GM18873 (cell line): ENCODE measurements around the gene ROM1.
A peak's percentile ranks its signal among the peaks of the same experiment; 100 is the strongest.
"Not testable (repeated sequence)": the region's sequence is repeated elsewhere in the genome, so short reads cannot be mapped to it uniquely, and the experiment has no call there.

ENCODE experiments used
- ATAC-seq: cut with Tn5 transposase; IDR thresholded peaks from one replicate; pipeline ENCODE4 v1.9.1; 2021; ENCODE audit warnings: mild to moderate bottlenecking, moderate library complexity, moderate number of reproducible peaks; ENCODE audit not compliant: unreplicated experiment, low FRiP score

The ROM1 gene, protein sequence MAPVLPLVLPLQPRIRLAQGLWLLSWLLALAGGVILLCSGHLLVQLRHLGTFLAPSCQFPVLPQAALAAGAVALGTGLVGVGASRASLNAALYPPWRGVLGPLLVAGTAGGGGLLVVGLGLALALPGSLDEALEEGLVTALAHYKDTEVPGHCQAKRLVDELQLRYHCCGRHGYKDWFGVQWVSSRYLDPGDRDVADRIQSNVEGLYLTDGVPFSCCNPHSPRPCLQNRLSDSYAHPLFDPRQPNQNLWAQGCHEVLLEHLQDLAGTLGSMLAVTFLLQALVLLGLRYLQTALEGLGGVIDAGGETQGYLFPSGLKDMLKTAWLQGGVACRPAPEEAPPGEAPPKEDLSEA

DNA sequence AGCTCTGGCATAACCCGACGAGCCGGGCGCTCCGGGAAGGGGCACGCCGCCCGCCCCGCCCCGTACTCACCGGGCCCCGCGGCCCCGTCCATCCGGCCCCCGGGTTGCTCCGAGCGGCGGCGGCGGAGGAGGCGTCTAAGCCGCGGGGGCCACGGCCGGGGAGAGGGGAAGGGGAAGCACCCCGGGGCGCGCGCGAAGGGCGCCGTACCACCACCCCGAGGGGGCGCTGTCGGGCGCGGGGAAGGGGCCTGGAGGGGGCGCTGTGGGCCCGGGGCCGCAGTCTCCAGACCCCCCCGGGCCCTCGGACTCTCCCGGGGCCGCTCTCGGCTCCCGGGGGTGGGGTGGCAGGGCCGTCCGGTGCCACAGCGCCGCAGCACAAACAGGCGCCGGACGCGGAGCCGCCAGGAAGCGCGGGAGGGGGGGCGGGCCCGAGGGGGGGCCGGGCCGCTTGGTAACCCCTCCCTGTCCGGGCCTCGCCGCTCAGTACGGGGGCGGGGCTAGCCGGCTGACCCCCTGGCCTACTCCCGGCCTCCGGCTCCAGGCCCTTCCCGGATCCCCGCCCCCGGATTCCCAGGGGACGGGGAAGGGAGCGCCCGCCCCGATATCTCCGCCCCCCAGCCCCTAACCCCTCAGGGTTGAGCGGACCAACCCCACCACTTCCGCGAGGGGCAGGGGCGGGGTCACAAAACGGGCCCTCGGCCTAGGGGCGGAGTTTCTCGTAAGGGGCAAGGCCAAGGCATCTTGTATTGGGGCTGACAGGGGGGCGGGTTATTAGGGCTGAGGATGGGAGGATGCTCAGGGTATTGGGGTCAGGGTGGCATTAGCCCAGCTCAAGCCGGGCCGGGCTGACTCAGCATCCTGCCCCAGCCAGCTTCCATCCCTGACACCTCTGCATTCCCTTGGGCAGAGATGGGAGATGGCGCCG is at the start of gene ROM1, which contains the start of gene EML3:
ROM1 (plus strand) TSS at position 892 of the 925 bp plus-strand sequence; CDS start at position 917, 25 bp downstream.
EML3 (minus strand) TSS at position 410 of the 925 bp plus-strand sequence; CDS start at position 92, 318 bp downstream.
- peak; percentile 41 for ATAC-seq

DNA sequence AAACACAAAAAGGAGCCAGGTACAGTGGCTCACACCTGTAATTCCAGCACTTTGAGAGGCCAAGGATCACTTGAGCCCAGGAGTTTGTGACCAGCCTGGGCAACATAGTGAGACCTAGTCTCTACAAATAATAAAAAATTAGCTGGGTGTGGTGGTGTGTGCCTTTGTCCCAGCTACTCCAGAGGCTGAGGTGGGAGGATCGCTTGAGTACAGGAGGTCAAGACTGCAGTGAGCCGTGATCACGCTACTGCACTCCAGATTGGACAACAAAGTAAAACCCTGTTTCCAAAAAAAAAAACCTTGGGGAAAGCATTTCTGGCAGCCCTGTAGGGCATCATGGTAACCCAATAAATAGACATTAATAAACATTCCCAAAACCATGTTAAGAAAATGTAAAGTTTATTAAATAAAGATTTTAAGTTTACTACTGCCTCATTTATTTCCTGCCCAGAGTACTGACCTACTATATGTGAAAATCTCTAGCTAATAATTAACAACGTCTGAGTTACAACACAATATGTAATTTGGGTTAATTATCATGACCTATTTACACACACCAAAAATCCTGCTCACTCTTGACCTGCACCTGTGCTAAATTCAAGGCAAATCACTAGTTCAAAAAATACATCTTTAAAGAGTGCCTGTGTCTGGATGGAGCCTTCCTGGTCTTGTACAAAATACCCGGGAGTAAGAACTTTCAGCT is 47.8 kb upstream of the ROM1 start:
- no peak for ATAC-seq

DNA sequence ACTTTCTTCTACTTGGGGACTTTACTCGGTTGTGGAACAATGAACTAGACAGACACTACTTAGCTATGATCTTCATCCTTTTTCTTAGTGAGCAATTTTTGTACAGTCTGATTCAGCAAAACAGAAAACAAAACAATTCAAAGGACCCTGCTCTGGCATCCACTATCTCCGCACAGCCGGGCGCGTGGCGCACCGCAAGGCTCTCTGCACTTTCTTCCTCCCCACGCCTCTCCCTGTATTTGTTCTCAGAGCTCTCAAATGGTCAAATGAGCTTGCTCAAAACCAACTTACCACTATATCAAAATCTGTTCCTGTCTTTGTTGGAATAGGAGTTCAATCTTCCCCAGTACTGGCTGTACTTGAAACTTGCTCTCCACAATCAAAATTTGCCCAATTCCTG is 46.8 kb upstream of the ROM1 start:
- no peak for ATAC-seq

DNA sequence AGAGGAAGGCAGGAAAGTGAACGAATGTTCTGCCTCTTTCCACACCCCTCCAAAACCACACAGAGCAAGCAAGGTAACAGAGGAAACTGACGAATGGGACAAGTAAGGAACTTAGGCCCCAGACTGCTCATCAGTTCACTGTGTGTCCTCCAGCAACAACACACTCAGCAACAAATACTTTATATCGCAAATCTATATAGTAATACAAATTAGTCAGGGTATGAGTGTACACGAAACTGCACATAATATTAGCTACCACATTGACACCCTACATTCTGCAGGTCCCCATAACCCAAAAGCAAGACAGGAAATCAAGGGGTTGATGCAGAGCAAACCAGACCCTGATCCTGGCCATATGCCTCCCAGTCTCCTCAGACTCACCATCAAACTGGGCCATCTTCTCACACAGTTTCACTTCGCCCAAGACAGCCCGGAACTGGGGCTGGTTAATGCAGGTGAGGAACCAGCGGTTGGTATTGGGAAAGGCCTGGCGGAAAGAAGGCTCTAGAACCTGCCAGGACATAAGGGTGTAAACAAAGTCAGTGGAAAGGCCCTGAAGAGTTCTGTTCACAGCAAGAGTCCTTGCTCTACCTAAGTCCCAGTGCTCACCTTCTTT is 45.9 kb upstream of the ROM1 start:
- no peak for ATAC-seq

DNA sequence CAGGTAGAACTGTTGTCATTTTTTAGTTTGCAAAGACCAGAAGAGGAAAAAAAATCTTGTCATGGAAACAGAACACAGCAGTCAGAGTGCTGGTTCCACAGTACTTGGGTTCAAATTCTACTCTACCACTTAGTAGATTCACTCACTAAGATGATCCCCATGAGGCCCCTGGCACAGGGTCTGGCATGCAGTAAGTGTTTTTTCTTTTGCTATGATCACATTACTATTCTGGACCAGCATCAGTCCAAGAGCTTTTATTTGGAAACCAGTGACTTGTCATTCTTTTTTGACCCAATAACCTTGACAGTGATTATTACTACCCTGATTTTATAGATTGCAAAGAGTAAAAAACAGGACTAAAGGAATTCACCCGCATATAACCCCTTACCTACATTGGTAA is 43.4 kb upstream of the ROM1 start:
- no peak for ATAC-seq

DNA sequence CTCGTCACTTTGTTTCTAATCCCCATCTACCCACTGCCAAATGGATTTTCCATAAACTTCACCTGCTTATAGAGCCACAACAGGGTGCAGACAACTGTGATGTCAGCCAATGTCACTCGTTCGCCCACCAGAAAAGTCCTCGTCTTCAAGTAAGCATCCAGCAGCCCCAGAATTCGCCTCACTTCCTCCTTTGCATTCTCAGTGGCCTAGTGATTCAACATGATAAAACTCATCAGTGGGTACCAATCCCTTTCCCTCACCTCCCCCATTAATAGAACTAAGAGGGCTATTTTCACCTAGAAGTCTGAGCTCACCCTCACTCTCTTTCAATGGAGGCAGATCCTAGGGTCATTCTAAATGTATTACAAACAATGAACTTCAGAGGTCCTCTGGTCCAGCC is 42.2 kb upstream of the ROM1 start:
- ATAC-seq: not testable (repeated sequence)

DNA sequence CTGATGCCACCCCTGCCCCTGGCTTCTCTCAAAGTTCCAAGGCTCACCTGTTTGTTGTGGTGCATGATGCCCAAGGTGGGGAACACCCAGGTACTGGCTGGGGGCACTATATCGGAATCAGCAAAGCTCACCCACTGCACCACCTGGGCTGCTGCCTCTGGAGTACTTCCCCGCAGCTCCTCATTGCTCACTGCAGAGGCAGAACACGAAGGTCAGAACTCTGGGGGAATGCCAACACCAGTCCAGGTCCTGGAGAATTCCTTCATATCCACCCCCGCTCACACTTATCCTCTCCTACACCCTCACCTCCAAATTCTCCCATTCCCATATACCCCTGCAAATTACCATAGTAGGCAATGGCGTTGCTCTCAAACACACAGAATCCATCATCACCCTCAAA is 41.6 kb upstream of the ROM1 start:
- not testable (repeated sequence) for ATAC-seq

DNA sequence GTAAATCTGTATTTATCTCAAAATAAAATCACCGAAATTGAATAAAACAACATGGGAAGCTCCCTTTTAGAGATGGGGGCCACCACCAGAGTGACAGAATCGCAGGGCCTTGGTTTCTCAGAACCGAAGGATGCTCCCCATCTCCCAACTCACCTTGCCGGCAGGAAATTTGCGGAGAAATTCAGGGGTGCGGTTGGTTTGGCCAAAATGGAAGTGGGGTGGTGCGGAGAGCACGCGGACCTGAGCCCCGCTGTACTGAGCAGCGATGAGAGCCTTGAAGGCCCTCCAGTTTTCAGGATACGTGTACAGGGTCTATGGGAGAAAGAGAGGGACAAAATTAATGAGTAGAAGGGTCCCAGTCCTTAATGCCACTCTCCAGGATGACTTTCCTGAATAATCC is 40.6 kb upstream of the ROM1 start:
- no peak for ATAC-seq

DNA sequence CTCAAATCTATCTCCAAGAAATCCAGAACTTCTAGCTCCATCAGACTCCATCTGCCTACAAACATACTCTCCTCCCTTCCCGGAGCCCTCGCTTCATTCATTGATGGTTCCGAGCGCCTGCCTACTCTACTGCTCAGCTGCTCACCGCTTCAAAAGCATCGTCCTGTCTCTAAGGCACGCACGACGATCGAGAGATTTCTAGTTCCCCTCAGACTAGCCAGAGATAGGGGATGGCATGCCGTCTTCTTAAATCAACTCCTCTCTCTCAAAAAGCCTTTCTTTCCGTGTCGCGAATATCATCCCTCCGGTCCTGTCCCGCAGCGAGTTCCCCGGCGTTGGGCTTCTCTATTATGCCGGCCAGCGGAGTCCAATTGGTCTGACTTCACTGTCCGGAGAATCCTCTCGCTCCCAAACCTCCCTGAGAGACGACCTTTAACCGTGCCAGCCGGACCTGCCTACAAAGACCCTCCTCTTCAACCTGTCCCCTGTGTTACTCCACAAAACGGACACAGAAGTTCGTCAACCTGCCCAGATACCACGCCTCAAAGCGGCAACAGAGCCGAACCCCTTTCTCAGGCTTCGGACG is 40.0 kb upstream of the ROM1 start:
- no peak for ATAC-seq

DNA sequence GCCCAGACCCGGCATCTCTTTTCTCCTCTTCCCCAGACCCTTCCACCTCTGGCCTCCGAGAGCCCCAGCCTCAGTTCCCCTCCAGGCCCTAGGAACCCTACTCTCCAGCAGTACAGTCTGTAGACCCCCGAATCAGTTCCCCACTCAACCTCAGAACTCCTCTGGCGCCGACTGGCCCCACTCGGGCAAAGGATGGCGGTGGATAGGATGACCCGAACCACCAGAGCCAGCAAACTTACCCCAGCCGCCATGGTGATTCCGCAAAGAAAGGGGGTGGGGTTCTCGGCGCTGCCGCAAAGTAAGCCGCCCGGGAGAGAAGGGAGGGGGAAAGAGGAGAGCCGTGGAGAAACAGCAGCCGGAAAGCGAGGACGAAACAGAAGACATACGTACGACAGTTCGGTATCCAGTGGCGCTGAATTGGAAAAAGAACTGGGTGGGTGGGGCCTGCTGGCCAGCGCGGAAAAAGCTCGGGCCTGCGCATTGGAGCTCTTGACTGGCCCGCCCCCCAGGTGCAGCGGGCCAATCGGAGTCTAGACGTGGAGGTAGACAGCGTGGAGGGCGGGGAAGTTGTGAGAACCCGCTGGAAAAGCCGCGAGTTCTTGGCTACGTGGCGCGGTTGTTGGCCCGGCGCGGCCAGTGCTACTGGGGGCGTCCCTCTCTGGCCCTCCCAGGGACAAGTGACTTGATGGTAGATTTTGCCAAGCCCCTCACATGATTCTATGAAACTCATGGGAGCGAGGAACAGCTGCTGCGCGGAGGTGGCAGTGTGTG is 39.3 kb upstream of the ROM1 start, which contains the start of gene EEF1G:
EEF1G (minus strand) TSS at position 300 of the 771 bp plus-strand sequence; CDS start at position 251, 49 bp downstream.
- peak; percentile 90 for ATAC-seq

DNA sequence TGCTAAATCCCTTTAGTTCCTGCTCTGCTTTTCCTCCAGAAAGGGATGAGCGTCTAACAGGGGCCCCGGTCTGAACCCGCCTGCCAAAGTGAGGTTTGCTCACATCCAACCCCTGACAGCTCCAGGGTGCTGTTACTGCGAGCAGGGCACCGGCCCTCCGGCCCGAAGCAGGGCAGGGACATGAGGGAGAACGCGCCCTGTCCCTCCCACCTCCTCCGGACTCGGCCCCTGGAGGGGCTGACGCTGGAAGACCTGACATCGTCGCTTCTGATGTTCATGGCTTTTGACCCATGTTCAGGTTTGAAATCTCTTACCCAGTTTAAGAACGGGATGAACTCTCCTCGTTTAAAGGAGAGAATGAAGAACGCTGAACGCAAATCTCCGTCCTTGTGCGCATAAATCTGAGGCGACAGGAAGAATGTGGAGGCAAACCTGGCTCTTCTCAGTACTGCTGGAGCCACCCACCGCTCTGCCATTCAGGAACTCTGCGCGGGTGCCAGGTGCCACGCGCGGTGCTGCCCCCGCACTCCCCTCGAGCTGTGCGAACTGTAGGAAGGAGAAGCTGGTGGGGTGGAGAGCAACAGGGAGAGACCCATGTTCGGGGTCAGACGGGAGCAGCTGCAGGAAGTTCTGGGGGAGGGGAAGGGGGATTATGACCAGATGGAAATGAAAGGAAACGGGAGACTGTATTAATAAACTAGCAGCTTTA is 38.5 kb upstream of the ROM1 start:
- peak; percentile 11 for ATAC-seq

DNA sequence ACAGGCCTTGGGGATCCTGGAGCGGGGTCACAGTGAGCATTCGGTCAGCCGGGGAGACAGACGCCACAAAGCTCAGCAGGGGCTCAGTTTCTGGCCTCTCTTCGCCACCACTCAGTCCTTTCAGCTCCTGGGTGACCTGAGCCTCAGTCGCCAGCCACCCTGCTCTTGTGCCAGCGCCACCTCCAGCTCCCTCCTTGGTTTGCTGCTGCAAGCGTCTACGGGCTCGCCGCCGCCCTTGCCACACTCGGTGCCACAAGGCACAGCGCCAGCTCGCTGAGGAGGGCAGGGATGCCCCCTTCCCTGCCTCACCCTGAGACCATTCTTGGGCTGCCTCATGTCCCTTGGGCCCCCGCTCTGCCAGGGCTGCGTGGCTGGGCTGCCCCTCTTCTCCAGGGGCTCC is 37.9 kb upstream of the ROM1 start:
- ATAC-seq: no peak

DNA sequence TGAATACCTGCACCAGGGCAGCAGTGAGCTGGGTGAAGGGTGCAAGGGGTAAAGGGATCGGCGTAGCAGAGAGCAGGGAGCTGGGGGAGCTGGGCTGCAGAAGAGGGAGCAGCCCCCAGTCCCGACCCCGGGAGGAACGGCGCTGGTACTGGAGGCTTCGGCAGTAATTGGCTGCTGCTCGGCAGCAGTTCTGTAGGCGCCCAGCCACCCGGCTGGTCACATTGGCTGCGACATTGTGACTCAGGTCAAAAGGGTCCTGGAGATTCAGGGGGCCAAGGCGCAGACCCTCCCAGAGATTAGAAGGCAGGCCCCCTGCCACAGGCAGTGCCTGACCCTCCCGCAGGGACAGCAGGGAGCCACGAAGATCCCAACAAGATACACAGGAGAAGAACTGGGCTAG is 37.2 kb upstream of the ROM1 start:
- no peak for ATAC-seq

DNA sequence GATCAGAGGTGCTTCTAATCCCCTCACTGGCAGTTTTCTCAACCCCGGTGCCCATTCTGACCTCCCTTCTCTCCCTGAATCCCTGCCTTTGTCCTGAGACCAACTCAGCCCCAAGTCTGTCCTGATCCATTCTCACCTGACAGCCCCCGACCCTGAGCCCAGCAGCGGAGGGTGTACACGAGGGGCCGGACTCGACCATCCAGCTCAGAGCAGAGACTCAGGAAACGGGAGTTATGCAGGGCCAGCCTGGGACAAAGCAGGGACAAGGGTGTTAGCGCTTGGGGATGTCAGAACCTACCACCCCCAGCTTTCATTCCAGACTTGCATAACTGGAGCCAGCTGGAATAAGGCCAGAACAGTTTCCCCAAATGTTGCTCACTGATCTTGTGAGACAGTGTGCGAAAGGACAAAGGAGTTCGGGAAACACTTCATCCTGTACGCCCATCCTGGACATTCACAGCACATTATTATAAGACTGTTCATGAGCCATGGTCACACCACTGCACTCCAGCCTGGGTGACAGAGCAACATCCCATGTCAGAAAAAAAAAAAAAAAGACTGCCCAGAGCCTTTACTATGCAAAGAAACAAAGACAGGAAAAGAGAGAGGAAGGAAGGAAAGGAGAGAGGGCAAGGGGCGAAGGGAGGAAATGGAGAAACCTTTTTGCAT is 35.9 kb upstream of the ROM1 start:
- no peak for ATAC-seq

DNA sequence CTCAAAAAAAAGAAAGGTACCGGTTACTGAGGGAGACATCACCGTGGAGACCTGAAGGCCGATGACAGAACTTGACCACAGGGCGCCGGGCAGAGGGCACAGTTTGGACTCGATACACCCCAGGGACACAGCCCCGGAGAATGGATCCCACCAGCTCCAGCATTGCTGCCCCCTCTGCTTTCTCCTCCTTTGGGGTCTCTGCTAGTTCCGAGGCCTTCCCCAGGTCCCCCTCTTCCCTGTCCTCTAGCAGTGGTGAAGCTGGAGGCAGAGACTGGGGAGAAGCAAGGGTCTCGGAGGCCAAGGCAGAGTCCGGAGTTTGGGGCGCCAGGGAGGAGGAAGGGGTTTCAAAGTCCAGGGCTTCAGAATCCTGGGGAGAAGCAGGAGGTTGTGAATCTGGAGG is 34.5 kb upstream of the ROM1 start:
- ATAC-seq: no peak

DNA sequence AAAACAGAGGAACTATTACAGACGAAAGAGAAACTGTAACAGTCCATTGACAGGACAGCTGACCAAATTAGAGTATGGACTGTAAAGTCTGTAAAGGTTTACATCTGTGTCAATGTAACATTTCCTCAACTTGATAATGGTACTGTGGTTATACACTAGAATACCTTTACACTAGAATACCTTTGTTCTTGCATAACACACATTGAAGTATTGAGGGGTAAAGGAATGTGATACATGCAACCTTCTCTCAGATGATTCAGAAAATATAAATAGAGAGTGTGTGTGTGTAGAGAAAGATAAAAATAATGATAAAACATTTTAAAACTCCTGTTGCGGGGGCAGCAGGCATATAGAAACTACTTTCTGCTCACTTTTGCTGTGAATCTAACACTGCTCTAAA is 33.8 kb upstream of the ROM1 start:
- ATAC-seq: no peak

DNA sequence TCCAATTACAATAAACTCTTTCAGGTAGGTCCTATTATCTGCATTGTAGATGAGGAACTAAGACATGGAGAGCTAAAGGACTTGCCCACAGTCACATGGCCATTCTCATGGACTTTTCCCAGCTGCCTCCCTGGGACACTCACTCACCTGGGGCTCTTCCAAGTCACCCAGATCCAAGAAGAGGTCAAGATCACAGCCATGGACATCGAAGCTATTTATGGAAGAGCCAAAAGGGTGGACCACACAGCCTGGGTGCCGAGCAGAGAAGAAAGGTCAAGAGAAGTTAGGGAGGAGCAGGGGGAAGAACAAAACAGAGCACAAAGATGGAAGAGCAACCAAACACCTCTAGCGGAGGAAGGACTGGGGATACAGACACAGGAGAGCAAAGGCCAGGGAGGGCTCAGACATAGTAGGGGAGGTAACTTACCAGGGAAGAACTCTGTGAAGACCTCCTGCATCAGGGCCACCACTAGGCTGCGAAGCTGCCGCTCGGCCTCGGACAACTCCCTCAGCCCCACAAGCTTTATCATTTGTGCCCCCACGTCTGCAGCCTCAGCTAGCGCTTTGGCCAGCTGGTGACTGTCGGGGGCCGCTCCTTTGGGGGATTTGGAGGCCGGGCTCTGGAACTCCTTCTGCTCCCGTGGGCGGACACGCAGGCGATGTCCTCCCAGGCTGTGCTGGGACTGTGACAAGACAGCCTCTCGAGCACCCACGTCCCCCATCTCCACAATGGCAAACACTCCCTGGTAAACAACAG is 31.9 kb upstream of the ROM1 start:
- ATAC-seq: no peak
